NOMO-1 treated with DMSO at 0.1 percent for 48 hours (cell line): ENCODE measurements around the gene DUSP12.
A peak's percentile ranks its signal among the peaks of the same experiment; 100 is the strongest.

Experiments
- DNase-seq: peaks from one replicate; lab custom pipeline; 2025; ENCODE audit not compliant: unreplicated experiment; lab: John Stamatoyannopoulos, UW

DUSP12 gene

GRCh38 chr1:161727256-161727924, 22.2 kb upstream of the DUSP12 start:
- peak; percentile 22 for DNase-seq

- no peak for DNase-seq
Observed at GRCh38 chr1:161728376-161729226, 21.0 kb upstream of the DUSP12 start.

DNA sequence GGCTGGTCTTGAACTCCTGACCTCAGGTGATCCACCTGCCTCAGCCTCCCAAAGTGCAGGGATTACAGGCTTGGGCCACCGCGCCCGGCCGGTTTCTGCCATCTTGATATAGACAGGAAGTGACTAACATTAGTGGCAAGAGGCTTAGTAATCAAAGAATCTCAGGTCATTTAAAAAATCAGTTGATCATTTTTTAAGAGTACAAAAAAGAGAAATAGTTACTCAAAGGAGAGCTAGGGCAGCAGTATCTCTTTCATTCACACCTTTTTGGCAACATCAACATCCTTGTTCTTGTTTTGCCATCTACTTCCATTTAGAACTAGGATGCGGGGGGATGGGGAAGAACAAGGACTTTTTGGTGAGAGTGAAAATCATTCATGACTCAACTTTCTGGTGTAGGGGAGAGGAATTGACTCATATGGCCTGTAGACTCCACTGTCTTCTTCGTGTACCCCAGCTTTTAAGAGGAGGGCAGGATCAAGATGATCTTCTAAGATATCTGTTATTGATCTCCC, 19.5 kb upstream of the DUSP12 start:
- peak; percentile 61 for DNase-seq

DNA sequence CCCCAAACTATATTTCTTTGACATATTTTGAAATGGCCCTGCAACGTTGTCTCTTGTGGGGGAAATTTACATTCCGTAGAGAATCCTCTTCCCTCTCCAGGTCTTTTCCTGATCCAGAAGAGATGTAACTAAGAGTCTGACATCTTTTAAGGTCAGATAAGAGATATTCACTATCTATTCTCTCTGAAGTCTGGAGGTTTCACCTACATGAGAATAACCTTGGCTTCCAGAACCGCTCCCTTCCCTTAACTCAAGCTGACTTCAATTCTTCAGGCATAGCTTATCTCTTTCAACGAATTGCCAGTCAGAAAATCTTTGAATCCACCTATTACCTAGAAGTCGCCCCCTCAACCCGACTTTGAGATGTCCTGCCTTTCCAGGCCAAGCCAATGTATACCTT, 18.3 kb upstream of the DUSP12 start:
- no peak for DNase-seq

- no peak for DNase-seq
Observed at GRCh38 chr1:161731981-161732718, 17.4 kb upstream of the DUSP12 start.

GRCh38 chr1:161733526-161733925, 16.1 kb upstream of the DUSP12 start:
- DNase-seq = peak; percentile 56

DNA sequence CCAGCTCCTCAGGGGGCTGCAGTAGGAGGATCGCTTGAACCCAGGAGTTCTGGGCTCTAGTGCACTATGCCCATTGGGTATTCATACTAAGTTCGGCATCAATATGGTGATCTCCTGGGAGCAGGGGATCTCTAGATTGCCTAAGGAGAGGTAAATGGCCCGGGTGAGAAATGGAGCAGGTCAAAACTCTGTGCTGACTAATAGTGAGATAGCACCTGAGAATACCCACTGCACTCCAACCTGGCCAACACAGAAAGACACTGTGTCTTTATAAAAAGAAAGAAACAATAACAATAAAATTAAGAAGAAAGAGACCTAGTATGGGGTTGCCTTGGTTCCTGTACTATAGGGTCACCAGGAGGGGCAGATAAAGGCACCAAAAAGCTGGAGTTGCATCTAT, 13.7 kb upstream of the DUSP12 start:
- DNase-seq = no peak

DNA sequence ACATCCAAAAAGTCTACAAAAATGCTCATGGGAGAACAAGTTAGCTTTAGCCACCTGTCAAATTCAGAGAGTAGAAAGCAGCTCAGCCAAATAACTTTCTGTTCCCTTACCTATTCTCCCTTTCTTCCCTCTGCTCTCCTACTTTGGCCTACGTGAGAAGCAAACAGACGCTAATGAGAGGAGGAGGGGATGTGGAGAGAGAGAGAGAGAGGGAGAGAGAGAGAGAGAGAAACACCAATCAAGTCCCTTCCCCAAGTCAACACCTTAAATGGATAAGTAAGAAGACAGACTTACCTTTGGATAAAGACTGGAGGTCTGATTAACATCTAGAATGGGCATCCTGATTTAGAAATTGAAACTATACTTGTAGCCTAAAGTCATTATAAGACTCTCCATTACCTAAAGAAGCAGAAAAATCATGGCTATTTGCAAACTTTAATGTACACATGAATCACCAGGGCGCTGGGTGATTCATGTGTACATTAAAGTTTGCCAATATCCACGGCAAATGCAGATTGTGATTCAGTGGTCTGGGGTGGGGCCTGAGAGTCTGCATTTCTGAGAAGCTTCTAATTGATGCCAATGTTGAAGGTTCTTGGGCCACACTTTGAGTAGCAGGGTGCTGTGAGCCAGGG, 13.1 kb upstream of the DUSP12 start:
- peak; percentile 22 for DNase-seq

DNA sequence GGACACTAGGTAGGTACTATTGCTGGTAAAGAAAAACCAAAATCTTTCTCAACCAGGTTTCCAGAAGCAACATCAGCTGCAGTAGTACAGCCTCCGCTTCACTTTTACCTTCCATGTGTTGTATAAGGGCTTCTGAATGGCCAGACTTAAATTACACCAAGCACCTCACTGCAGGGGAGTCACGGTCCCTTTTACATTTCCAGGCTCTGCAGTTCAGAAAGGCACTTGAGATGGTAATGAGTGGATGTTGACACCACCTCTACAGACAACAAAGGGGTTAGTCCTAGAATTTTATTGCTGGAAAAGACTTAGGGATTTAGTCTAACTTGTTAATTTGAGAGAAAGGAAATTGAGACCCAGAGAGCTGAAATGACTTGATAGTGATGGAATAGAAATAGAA, 12.0 kb upstream of the DUSP12 start:
- no peak for DNase-seq

- DNase-seq = peak; percentile 94
Observed at GRCh38 chr1:161738627-161739287, 10.8 kb upstream of the DUSP12 start.

- peak; percentile 45 for DNase-seq
Observed at GRCh38 chr1:161739865-161740566, 9.6 kb upstream of the DUSP12 start.

GRCh38 chr1:161740921-161741320, 8.7 kb upstream of the DUSP12 start:
- DNase-seq = peak; percentile 51

DNA sequence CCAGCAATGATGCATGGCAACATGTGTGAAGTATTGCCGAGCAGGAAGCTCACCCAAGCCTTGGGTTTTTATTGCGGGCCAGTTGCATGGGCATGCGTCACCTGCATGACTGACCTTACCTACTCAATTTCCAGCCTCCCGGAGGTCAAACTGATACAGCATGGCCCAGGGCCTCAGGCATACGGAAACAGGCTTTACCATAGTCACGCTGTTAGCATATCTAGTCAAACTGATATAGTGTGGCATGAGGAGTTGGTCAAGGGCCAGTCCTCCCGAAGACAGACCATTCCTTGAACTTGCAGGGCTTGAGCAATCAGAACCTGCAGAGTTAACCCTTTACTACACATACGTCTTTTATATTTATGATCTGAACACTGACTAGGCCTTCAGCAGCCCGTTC, 6.4 kb upstream of the DUSP12 start:
- no peak for DNase-seq

DNA sequence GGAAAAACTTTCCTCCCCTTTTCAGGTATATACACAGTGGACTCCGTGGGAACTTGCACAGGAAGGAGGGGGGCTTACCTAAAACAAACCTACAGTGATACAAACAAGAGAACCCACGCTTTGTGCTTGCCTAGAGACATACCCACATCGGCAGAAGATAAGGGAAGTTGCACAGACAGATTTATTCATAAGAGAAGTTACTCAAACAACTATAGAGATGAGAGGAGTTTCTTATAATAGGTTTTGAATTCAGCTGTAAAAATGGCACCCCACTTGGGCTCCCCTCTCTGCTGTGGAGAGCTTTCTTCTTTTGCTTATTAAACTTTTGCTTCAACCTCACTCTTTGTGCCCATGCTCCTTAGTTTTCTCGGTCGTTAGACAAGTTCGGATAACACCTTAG, 1.8 kb upstream of the DUSP12 start:
- DNase-seq = peak; percentile 66

DNA sequence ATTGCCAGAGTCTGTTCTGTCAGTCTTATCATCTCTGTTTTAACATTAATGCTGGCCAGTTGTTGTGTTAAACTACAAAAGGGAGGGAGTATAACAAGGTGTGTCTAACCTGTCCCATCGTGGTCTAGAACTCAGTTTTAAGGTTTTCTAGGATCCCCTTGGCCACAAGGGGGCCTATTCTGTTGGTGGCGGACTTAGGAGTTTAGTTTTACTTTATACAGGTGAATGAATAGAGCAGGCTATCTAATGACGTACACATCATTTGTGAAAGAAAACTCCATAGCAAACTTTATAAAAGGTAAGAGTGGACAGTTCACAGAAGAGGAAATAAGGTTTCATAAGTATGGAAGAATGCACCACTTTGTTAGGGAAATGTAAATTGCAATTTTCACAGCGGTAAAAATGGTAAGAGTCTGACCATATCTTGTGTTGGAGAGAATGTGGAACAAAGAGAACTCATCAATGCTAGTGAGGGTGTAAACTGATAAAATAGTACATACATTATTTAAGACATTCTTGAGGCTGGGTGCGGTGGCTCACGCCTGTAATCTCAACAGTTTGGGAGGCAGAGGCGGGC, 14.0 kb downstream of the DUSP12 start:
- DNase-seq = peak; percentile 33

GRCh38 chr1:161766102-161766981, 16.8 kb downstream of the DUSP12 start, which contains the start of gene ATF6:
Gene ATF6, plus strand, starts transcription at chr1:161766320. Its CDS starts 41 bp downstream, at chr1:161766361.
- DNase-seq = peak; percentile 91

- DNase-seq = no peak
Observed at GRCh38 chr1:161768461-161768860, 18.9 kb downstream of the DUSP12 start.

- no peak for DNase-seq
Observed at GRCh38 chr1:161768986-161769672, 19.5 kb downstream of the DUSP12 start.
